Bronchial epithelial cell (primary cell): ENCODE measurements around the gene IGLON5. TPM values are rescaled to one million over a fixed set of nuclear protein-coding genes. Genes with fewer than 3 reads are reported as not detected.

ENCODE experiments used
- DNase-seq: peaks from one replicate; pipeline ENCODE4 v3.0.0-alpha.2; 2010; ENCODE audit warnings: low read depth
- FAIRE-seq: peaks from 2 replicates; lab custom pipeline; 2011; peaks lifted over from hg19 to GRCh38; lab: Jason Lieb, UNC
- H3K27me3 ChIP-seq: 2 replicates; pipeline ENCODE4 v1.5.1; 2011; ENCODE audit warnings: low read length; ENCODE audit not compliant: control insufficient read depth, insufficient read depth
- H3K36me3 ChIP-seq: 2 replicates; pipeline ENCODE4 v1.5.1; 2011; ENCODE audit warnings: low read length; ENCODE audit not compliant: control insufficient read depth, insufficient read depth
- H3K4me3 ChIP-seq: 2 replicates; pipeline ENCODE4 v1.5.1; 2011; ENCODE audit warnings: mild to moderate bottlenecking, low read depth, low read length, control low read depth
- CTCF ChIP-seq: IDR thresholded peaks from 2 replicates; pipeline ENCODE4 v1.5.1; 2011; ENCODE audit warnings: mild to moderate bottlenecking, moderate library complexity, low read length, control low read depth, inconsistent platforms; ENCODE audit not compliant: insufficient read depth, severe bottlenecking
- total RNA-seq: library from RNA; depleted of rRNA; stranded (reverse); fragments of >200 nt; gene quantifications from 2 replicates; pipeline ENCODE4 v1.2.1, GENCODE V29; 2014

The IGLON5 gene
- total RNA-seq, 1 donor from 2014 or later = not detected

- no peak for FAIRE-seq
- TF ChIP-seq CTCF = no peak
Observed at GRCh38 chr19:51377422-51377821, 66.0 kb downstream of the IGLON5 start.

DNA sequence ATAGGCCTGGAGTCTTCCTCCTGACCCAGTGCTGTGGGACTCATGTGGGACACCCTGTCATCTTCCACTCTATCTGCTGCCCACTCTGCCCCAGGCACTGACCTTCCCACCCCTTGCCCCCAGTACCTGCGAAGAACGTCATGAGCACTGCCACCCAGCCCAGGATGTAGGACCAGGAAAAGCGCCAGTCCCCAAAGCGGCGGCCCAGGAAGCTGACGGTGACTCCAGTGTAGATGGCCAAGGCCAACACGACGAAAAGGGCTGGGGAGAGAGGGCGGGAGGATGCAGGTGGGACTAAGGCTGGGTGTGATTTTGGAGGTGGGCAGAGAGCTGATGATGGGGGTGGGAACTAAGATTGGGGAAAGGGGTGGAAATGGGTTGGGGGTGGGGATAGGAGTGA is 68.9 kb downstream of the IGLON5 start:
- DNase-seq = no peak
- Histone ChIP-seq H3K4me3 (no peak overlapping the region), H3K36me3 (no peaks in the 10 kb centered on the region), H3K27me3 (no peaks in the 10 kb centered on the region)
- no peak for FAIRE-seq
- no peak for TF ChIP-seq CTCF

More at GRCh38 chr19:51377422-51377821, 66.0 kb downstream of the IGLON5 start:
- Histone ChIP-seq H3K4me3 (no peak overlapping the region), H3K27me3 (no peaks in the 10 kb centered on the region), H3K36me3 (no peaks in the 10 kb centered on the region)
- DNase-seq = no peak

Other genes starting within 250 kb of the IGLON5 start
- 0.26 and 0.51 TPM in 2 replicates for gene KLK13, start 246.6 kb upstream of the IGLON5 start, total RNA-seq
- not detected in 2 replicates for gene KLK14, start 228.8 kb upstream of the IGLON5 start, total RNA-seq
- 7.3 and 7.6 TPM in 2 replicates for gene CTU1, start 203.2 kb upstream of the IGLON5 start, total RNA-seq
- gene SIGLEC9, start 186.7 kb upstream of the IGLON5 start, total RNA-seq = not detected in 2 replicates
- not detected in 2 replicates for gene SIGLEC7, start 169.3 kb upstream of the IGLON5 start, total RNA-seq
- not detected in 2 replicates for gene CD33, start 86.6 kb upstream of the IGLON5 start, total RNA-seq
- not detected in 2 replicates for gene SIGLECL1, start 60.6 kb upstream of the IGLON5 start, total RNA-seq
- 0.53 and 2.8 TPM in 2 replicates for gene VSIG10L, start 30.5 kb downstream of the IGLON5 start, total RNA-seq
- gene ETFB, start 54.7 kb downstream of the IGLON5 start, total RNA-seq = 70.6 and 79.8 TPM in 2 replicates
- not detected in 2 replicates for gene CLDND2, start 57.4 kb downstream of the IGLON5 start, total RNA-seq
- not detected in 2 replicates for gene NKG7, start 61.0 kb downstream of the IGLON5 start, total RNA-seq
- gene LIM2, start 76.3 kb downstream of the IGLON5 start, total RNA-seq = not detected in 2 replicates
- not detected in 2 replicates for gene C19orf84, start 78.9 kb downstream of the IGLON5 start, total RNA-seq
- gene SIGLEC10, start 106.0 kb downstream of the IGLON5 start, total RNA-seq = not detected in 2 replicates
- gene SIGLEC8, start 146.8 kb downstream of the IGLON5 start, total RNA-seq = not detected in 2 replicates
- gene CEACAM18, start 166.9 kb downstream of the IGLON5 start, total RNA-seq = not detected in 2 replicates
- gene SIGLEC12, start 190.2 kb downstream of the IGLON5 start, total RNA-seq = not detected in 2 replicates
- not detected in 2 replicates for gene SIGLEC6, start 220.0 kb downstream of the IGLON5 start, total RNA-seq